Kidney epithelial cell (primary cell): ENCODE measurements around the gene ABHD12. TPM values are rescaled to one million over a fixed set of nuclear protein-coding genes. Genes with fewer than 3 reads are reported as not detected.

Experiments
- DNase-seq: peaks from one replicate; pipeline ENCODE4 v3.0.0-alpha.2; 2010; ENCODE audit warnings: low read depth
- H3K27me3 ChIP-seq: 2 replicates; pipeline ENCODE4 v1.6.0; 2011; ENCODE audit warnings: low read length; ENCODE audit not compliant: control insufficient read depth, insufficient read depth
- H3K36me3 ChIP-seq: 2 replicates; pipeline ENCODE4 v1.5.1; 2011; ENCODE audit warnings: low read length; ENCODE audit not compliant: control insufficient read depth, insufficient read depth
- H3K4me3 ChIP-seq: 2 replicates; pipeline ENCODE4 v1.5.1; 2011; ENCODE audit warnings: low read depth, mild to moderate bottlenecking, control low read depth, low read length
- CTCF ChIP-seq: IDR thresholded peaks from 2 replicates; pipeline ENCODE4 v1.5.1; 2011; ENCODE audit warnings: mild to moderate bottlenecking, moderate library complexity, low read length, control low read depth, inconsistent platforms; ENCODE audit not compliant: insufficient read depth, poor library complexity, severe bottlenecking
- total RNA-seq: library from RNA; depleted of rRNA; stranded (reverse); fragments of >200 nt; gene quantifications from 2 replicates; pipeline ENCODE4 v1.2.3, GENCODE V29; 2015

Gene ABHD12
- total RNA-seq, 1 donor from 2014 or later, result 75.1 TPM

- Histone ChIP-seq H3K36me3 (peaks cover 2% of the 10 kb centered on the region), H3K27me3 (no peaks in the 10 kb centered on the region), H3K4me3 (no peak overlapping the region)
- no peak for TF ChIP-seq CTCF
- DNase-seq, result no peak
Observed at GRCh38 chr20:25302596-25302995, 88.0 kb downstream of the ABHD12 start.

- Histone ChIP-seq H3K4me3 (no peak overlapping the region), H3K27me3 (no peaks in the 10 kb centered on the region), H3K36me3 (peaks cover 2% of the 10 kb centered on the region)
- no peak for TF ChIP-seq CTCF
- DNase-seq, result no peak
Observed at GRCh38 chr20:25301357-25301920, 89.2 kb downstream of the ABHD12 start.

GRCh38 chr20:25300496-25301170, 90.0 kb downstream of the ABHD12 start:
- no peak for TF ChIP-seq CTCF
- no peak overlapping the region for H3K4me3 ChIP-seq
- peaks cover 2% of the 10 kb centered on the region for H3K36me3 ChIP-seq
- no peaks in the 10 kb centered on the region for H3K27me3 ChIP-seq
- no peak for DNase-seq

GRCh38 chr20:25299806-25300205, 90.8 kb downstream of the ABHD12 start:
- peaks cover 5% of the 10 kb centered on the region for H3K36me3 ChIP-seq
- TF ChIP-seq CTCF, result no peak
- H3K4me3 ChIP-seq, result no peak overlapping the region
- H3K27me3 ChIP-seq, result no peaks in the 10 kb centered on the region
- DNase-seq, result no peak

- DNase-seq, result no peak
- peaks cover 8% of the 10 kb centered on the region for H3K36me3 ChIP-seq
- H3K4me3 ChIP-seq, result no peak overlapping the region
- no peak for TF ChIP-seq CTCF
- H3K27me3 ChIP-seq, result no peaks in the 10 kb centered on the region
Observed at GRCh38 chr20:25297141-25297905, 93.3 kb downstream of the ABHD12 start.
